Activated CD4-positive, CD25-positive, alpha-beta regulatory T cell (primary cell): Measurements from ENCODE around the gene OR2A14.
"Not testable (repeated sequence)": the region's sequence is repeated elsewhere in the genome, so short reads cannot be mapped to it uniquely, and the experiment has no call there.

Experiments
- DNase-seq, 4 experiments: peaks; one replicate each; lab custom pipeline; 2025; lab: John Stamatoyannopoulos, UW

The OR2A14 gene

DNA sequence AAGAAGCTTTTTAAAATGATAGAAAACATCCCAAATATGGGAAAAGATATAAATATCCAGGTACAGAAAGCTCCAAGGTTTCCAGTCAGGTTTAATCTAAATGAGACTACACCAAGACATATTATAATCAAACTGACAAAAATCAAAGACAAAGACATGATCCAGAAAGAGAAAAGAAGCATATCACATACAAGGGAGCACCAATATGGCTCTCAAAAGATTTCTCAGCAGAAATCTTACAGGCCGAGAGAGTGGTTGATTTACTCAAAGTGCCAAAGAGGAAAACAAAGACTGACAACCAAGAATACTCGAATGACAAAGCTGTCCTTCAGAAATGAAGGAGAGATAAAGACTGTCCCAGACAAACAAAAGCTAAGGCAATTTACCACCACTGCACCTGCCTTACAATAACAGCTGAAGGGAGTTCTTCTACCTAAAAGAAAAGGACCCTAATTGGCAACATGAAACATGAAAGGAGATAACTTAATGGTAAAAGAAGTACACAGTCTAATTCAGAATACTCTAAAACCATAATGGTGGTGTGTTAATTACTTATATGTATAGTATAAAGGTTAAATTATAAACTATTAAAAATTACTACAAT is 25.4 kb downstream of the OR2A14 start:
- DNase-seq, result no peak

DNA sequence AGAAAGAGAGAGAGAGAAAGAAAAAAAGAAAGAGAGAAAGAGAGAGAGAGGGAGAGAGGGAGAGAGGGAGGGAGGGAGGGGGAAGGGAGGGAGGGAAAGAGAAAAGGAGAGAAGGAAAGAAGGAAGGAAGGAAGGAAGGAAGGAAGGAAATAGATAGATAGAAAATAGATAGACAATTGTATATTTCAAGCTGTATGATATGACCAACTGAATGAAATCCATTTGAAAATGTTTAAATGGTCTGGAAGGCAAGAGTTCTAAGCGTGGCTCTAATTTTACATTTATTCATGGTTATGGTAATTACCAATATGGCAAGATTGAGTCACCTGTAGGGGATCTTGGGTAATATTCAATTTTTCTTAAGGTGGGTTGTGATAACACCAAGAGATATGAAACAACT is 35.9 kb downstream of the OR2A14 start:
- no peak for DNase-seq

- no peak for DNase-seq
Measured at GRCh38 chr7:144164784-144165183, 41.8 kb downstream of the OR2A14 start.

GRCh38 chr7:144171594-144172350 is 48.8 kb downstream of the OR2A14 start:
- DNase-seq, result not testable (repeated sequence)

- DNase-seq, result no peak
Measured at GRCh38 chr7:144174613-144175012, 51.6 kb downstream of the OR2A14 start.

GRCh38 chr7:144178380-144179164 is 55.6 kb downstream of the OR2A14 start:
- DNase-seq, result peak in 2 of 4 experiments; percentile 1

DNA sequence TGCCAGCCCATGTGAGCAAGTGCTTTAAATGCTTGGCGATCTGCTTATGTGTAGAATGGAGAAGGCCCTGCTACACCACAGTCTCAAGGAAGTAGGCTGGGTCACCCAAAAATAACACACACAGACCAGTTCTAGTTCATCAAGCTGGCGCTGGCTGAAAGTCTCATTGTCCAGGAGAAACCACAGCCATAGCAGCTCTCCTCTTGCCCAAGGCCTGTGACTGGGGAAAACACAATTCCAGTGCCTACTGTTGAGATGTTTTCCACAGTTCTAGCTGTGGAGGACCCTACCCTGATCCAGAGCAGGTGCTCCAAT is 56.1 kb downstream of the OR2A14 start:
- DNase-seq, result not testable (repeated sequence)
